ENCODE measurements around the gene GSTM1.
"Not testable (repeated sequence)": the region's sequence is repeated elsewhere in the genome, so short reads cannot be mapped to it uniquely, and the experiment has no call there.

The GSTM1 gene

DNA sequence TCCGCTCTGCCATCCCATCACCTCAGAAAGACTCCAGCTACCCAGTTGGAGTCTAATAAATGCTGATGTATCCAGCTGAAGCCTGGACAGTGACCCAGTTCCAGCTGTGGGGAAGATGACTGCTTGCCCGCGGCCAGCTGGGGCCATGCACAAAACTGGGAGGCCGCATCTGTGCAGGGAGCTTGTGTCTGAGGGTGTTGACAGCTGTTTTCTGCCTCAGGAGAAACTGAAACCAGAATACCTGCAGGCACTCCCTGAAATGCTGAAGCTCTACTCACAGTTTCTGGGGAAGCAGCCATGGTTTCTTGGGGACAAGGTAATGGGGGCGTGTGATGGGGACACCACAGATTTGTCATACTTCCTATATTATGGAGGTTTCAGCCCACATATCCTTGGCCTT is 16.6 kb upstream of the GSTM1 start:
- H3K4me3 ChIP-seq (replicated peaks; ENCODE audit: low read depth, low read length), result no peak overlapping the region
- TF ChIP-seq, protein P1, sequence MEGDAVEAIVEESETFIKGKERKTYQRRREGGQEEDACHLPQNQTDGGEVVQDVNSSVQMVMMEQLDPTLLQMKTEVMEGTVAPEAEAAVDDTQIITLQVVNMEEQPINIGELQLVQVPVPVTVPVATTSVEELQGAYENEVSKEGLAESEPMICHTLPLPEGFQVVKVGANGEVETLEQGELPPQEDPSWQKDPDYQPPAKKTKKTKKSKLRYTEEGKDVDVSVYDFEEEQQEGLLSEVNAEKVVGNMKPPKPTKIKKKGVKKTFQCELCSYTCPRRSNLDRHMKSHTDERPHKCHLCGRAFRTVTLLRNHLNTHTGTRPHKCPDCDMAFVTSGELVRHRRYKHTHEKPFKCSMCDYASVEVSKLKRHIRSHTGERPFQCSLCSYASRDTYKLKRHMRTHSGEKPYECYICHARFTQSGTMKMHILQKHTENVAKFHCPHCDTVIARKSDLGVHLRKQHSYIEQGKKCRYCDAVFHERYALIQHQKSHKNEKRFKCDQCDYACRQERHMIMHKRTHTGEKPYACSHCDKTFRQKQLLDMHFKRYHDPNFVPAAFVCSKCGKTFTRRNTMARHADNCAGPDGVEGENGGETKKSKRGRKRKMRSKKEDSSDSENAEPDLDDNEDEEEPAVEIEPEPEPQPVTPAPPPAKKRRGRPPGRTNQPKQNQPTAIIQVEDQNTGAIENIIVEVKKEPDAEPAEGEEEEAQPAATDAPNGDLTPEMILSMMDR (IDR thresholded peaks at IDR 0.05; ENCODE audit: low read length, missing control alignments), result no peak
- no peak for DNase-seq (ENCODE audit: low read depth)

DNA sequence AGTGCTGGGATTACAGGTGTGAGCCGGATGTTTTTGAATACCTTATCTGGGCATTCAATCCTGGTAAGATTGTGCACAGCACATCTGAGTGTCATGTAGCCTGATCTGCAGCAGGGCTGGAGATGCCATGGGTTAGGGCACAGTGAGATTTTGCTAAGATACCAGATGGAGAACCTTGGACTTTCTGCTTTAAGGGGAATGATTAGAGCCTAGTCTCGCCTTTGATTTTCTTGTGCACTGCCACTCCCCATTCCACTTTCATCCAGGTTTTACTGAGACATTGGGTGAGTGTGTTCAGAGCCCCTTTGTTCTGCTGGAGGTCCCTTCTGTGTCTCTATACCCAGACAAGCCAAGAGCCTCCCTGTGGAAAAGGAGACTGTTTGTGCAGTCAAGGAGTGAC is 13.8 kb upstream of the GSTM1 start:
- not testable (repeated sequence) for DNase-seq (ENCODE audit: low read depth); H3K4me3 ChIP-seq (replicated peaks; ENCODE audit: low read depth, low read length)

GRCh38 chr1:109676683-109677381 is 10.8 kb upstream of the GSTM1 start:
- H3K4me3 ChIP-seq (replicated peaks; ENCODE audit: low read depth, low read length); DNase-seq (ENCODE audit: low read depth): not testable (repeated sequence)

DNA sequence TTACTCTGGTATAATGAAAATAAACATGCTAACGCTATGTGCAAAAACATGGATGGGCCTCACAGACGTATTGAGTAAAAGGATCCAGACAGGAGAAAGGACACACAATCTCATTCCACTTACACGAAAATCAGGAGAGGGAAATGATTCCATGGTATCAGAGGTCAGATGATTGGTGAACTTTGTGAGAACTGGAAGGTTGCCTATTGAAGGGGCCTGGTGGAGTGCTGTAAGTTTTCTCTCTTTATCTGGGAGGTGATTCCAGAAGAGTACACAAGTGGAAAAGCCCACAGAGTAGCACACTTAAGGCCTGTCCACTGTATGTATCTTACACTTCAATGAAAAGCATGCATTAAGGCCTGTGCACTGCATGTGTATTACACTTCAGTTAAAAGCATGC is 10.2 kb upstream of the GSTM1 start:
- TF ChIP-seq, protein P1 (IDR thresholded peaks at IDR 0.05; ENCODE audit: low read length, missing control alignments), result no peak
- H3K4me3 ChIP-seq (replicated peaks; ENCODE audit: low read depth, low read length), result no peak overlapping the region
- no peak for DNase-seq (ENCODE audit: low read depth)

DNA sequence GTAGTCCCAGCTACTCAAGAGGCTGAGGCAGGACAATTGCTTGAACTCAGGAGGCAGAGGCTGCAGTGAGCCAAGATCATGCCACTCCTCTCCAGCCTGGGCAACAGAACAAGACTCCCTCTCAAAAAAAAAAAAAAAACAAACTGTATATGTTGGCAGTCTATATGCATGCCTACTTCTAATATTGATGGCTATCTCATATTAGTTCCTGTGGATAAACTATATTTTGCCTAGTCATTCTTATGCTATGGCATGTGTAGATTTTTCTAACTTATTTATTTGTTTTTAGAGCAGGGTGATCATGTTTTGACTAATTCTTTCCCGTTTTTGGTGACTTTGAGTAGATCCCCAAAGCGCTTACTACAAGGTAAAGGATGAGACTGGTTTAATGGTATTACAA is 9.0 kb upstream of the GSTM1 start:
- DNase-seq (ENCODE audit: low read depth); H3K4me3 ChIP-seq (replicated peaks; ENCODE audit: low read depth, low read length): not testable (repeated sequence)

- not testable (repeated sequence) for H3K4me3 ChIP-seq (replicated peaks; ENCODE audit: low read depth, low read length); DNase-seq (ENCODE audit: low read depth)
These were observed 2.8 kb upstream of the GSTM1 start for GRCh38 chr1:109684777-109685176.

DNA sequence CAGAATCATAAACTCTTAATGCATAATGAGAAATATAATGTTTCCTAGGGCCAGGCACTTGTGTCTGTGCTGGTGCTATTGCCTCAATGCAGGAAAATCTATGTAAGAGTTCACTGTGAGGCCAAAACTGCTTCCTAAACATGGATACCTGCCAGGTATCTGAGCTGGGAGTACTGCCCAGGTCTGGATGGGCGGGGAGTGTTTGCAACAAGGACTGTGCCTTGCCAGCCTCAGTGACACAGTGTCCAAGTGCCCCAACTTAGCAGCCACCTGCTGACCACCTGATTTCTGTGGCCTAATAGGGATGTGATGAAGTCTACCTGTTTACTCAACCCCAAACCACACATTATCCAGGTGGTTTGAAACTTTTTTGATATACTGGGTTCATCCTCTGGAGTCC is 2.2 kb upstream of the GSTM1 start:
- DNase-seq (ENCODE audit: low read depth); H3K4me3 ChIP-seq (replicated peaks; ENCODE audit: low read depth, low read length): not testable (repeated sequence)

- not testable (repeated sequence) for DNase-seq (ENCODE audit: low read depth); H3K4me3 ChIP-seq (replicated peaks; ENCODE audit: low read depth, low read length)
These were observed 1.7 kb upstream of the GSTM1 start for GRCh38 chr1:109685890-109686289.

GRCh38 chr1:109687109-109687508 is 508 bp upstream of the GSTM1 start:
- H3K4me3 ChIP-seq (replicated peaks; ENCODE audit: low read depth, low read length), result peak overlapping the region; percentile 55
- not testable (repeated sequence) for DNase-seq (ENCODE audit: low read depth)

- no peak overlapping the region for H3K4me3 ChIP-seq (replicated peaks; ENCODE audit: low read depth, low read length)
- no peak for DNase-seq (ENCODE audit: low read depth)
- TF ChIP-seq, protein P1 (IDR thresholded peaks at IDR 0.05; ENCODE audit: low read length, missing control alignments), result no peak
These were observed 2.3 kb downstream of the GSTM1 start for GRCh38 chr1:109689844-109690405.

GRCh38 chr1:109691759-109692158 is 4.1 kb downstream of the GSTM1 start:
- no peak overlapping the region for H3K4me3 ChIP-seq (replicated peaks; ENCODE audit: low read depth, low read length)
- TF ChIP-seq, protein P1 (IDR thresholded peaks at IDR 0.05; ENCODE audit: low read length, missing control alignments), result no peak
- DNase-seq (ENCODE audit: low read depth), result no peak

GRCh38 chr1:109694400-109694799 is 6.8 kb downstream of the GSTM1 start:
- DNase-seq (ENCODE audit: low read depth); H3K4me3 ChIP-seq (replicated peaks; ENCODE audit: low read depth, low read length): not testable (repeated sequence)

- not testable (repeated sequence) for DNase-seq (ENCODE audit: low read depth)
These were observed 7.5 kb downstream of the GSTM1 start for GRCh38 chr1:109695138-109695537.

More at GRCh38 chr1:109695138-109695537, 7.5 kb downstream of the GSTM1 start:
- H3K4me3 ChIP-seq (replicated peaks; ENCODE audit: low read depth, low read length), result not testable (repeated sequence)
